GM12873 (cell line): Measurements from ENCODE around the gene PLCXD1.

Experiments
- TF ChIP-seq, protein P1 (sequence below): IDR thresholded peaks from 2 replicates; pipeline ENCODE4 v1.5.1; 2012; ENCODE audit warnings: low read depth, mild to moderate bottlenecking, moderate library complexity, low read length, control low read depth; ENCODE audit not compliant: insufficient read depth; ENCODE audit errors: missing control alignments

The PLCXD1 gene

GRCh38 chrX:320126-320783, 39.1 kb downstream of the PLCXD1 start:
- TF ChIP-seq, protein P1, sequence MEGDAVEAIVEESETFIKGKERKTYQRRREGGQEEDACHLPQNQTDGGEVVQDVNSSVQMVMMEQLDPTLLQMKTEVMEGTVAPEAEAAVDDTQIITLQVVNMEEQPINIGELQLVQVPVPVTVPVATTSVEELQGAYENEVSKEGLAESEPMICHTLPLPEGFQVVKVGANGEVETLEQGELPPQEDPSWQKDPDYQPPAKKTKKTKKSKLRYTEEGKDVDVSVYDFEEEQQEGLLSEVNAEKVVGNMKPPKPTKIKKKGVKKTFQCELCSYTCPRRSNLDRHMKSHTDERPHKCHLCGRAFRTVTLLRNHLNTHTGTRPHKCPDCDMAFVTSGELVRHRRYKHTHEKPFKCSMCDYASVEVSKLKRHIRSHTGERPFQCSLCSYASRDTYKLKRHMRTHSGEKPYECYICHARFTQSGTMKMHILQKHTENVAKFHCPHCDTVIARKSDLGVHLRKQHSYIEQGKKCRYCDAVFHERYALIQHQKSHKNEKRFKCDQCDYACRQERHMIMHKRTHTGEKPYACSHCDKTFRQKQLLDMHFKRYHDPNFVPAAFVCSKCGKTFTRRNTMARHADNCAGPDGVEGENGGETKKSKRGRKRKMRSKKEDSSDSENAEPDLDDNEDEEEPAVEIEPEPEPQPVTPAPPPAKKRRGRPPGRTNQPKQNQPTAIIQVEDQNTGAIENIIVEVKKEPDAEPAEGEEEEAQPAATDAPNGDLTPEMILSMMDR, result no peak

DNA sequence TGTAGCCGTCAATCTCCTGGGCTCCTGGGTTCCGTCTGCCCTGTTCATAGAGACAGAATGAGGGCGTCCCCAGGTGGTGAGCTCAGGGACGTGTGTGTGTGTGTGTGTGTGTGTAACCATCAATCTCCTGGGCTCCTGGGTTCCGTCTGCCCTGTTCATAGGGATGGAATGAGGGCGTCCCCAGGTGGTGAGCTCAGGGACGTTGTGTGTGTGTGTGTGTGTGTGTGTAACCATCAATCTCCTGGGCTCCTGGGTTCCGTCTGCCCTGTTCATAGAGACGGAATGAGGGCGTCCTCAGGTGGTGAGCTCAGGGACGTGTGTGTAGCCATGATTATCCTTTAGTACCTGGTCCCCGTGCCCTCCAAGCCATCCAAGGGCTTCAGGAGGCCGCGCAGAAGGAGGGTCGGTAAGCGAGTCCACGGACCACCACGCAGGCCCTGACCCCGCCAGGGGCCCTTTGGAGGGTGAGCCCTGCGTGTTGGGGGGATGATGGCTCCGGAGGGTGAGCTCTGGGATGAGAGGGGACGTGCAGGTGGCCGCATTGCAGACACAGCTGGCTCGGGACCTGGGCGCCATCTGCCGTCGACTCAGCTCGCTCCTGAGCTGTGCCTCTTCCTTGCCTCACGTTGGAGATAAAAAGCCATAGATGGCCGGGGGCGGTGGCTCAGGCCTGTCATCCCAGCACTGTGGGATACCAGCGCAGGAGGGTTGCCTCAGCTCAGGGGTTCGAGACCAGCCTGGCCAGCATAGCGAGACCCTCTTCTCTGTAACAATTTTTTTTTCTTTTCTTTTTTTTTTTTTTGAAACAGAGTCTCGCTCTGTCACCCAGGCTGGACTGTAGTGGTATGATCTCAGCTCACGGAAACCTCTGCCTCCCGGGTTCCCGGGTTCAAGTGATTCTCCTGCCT, 42.8 kb downstream of the PLCXD1 start:
- TF ChIP-seq, protein P1, result peak; percentile 13

- TF ChIP-seq, protein P1, result no peak
These were observed 46.5 kb downstream of the PLCXD1 start for GRCh38 chrX:327660-328126.

GRCh38 chrX:329291-329910, 48.2 kb downstream of the PLCXD1 start:
- TF ChIP-seq, protein P1, result no peak

DNA sequence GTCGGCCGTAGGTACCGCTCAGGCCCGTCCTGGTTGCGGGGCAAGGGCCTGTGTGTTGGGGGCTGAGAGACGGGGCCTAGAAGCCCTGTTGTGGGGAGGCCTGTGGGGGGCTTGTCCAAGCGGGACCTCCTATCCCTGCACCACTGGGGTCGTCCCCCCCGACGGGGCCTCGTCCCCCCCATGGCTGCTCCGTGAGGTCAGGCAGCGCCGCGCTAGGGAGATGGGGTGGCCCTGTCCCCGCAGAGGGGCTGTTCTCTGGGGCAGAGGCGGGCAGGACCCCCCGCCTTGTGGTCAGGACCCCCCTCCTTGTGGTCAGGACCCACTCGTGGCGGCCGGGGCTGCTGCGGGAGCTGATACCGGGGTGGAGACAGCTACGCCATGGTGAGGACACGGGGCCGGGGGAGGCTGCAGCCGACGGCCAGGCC, 49.6 kb downstream of the PLCXD1 start:
- TF ChIP-seq, protein P1, result no peak

DNA sequence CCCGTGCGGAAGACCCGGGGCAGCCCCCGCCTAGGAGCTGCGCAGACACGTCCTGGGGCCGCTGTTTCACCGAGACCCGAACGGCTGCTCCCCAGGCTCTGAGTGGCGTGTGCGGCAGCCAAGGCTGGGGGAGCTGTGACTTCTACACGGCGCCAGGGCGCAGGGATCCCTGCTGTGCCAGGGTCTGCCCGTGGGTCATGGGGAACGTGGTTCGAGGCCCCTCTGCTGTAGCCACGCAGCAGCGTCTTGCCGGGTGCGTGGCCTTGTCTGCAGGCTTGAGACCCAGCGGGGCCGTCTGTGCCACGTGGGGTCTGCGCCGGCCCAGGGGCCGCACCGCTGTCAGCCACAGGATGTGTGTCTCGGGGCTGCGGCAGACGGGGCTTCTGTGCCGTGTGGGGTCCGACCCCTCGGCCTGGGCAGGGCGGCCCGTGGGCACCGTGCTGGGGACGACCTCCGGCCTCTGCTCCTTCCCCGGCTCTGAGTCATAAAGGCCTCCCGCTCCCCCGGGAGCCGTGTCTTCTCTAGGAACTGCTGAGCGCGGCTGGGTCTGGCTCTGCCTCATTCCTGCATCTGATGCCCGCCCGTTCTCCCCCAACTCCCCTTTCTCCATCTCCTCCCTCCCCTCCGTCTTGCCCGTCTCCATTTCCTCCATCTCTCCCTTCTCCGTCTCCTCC, 50.1 kb downstream of the PLCXD1 start:
- TF ChIP-seq, protein P1, result no peak
